Stimulated activated CD4-positive, alpha-beta T cell treated with anti-CD3 and anti-CD28 coated beads, TNF-alpha, amount 100 ng/mL, for 24 hours (primary cell): Measurements from ENCODE around the gene DNAH8.

Source experiments
- DNase-seq, 3 experiments: peaks; one replicate each; pipeline ENCODE4 v3.0.0-alpha.2; 2020; ENCODE audit warnings: low read depth in 3 of 3

DNAH8 gene

GRCh38 chr6:38973178-38974057 lies 258.3 kb downstream of the DNAH8 start:
- DNase-seq: no peak

GRCh38 chr6:38974389-38975151 lies 259.5 kb downstream of the DNAH8 start:
- DNase-seq: no peak

GRCh38 chr6:38975621-38976049 lies 260.5 kb downstream of the DNAH8 start:
- DNase-seq: no peak

- DNase-seq: no peak
These were observed 260.9 kb downstream of the DNAH8 start for GRCh38 chr6:38976051-38976450.

GRCh38 chr6:38976801-38977500 lies 261.8 kb downstream of the DNAH8 start:
- no peak for DNase-seq

GRCh38 chr6:38978139-38978704 lies 263.1 kb downstream of the DNAH8 start:
- DNase-seq: no peak

- no peak for DNase-seq
These were observed 267.4 kb downstream of the DNAH8 start for GRCh38 chr6:38982470-38982869.

- DNase-seq: no peak
These were observed 269.6 kb downstream of the DNAH8 start for GRCh38 chr6:38984723-38985122.

GRCh38 chr6:38985839-38986238 lies 270.7 kb downstream of the DNAH8 start:
- no peak for DNase-seq

GRCh38 chr6:38987503-38987902 lies 272.4 kb downstream of the DNAH8 start:
- no peak for DNase-seq

GRCh38 chr6:38988736-38989449 lies 273.8 kb downstream of the DNAH8 start:
- no peak for DNase-seq

- no peak for DNase-seq
These were observed 275.4 kb downstream of the DNAH8 start for GRCh38 chr6:38990475-38990874.

GRCh38 chr6:38996676-38997075 lies 281.6 kb downstream of the DNAH8 start:
- DNase-seq: no peak

GRCh38 chr6:38997128-38997761 lies 282.1 kb downstream of the DNAH8 start:
- DNase-seq: peak in 2 of 3 experiments; percentile 12 to 40

GRCh38 chr6:39003072-39003471 lies 288.0 kb downstream of the DNAH8 start:
- no peak for DNase-seq

- no peak for DNase-seq
These were observed 288.4 kb downstream of the DNAH8 start for GRCh38 chr6:39003492-39003891.

GRCh38 chr6:39004801-39005200 lies 289.7 kb downstream of the DNAH8 start:
- DNase-seq: no peak

GRCh38 chr6:39005774-39006173 lies 290.7 kb downstream of the DNAH8 start:
- no peak for DNase-seq

- no peak for DNase-seq
These were observed 292.5 kb downstream of the DNAH8 start for GRCh38 chr6:39007575-39007974.

GRCh38 chr6:39008737-39009136 lies 293.6 kb downstream of the DNAH8 start:
- DNase-seq: no peak

GRCh38 chr6:39009476-39009875 lies 294.4 kb downstream of the DNAH8 start:
- DNase-seq: no peak
